PFSK-1 (cell line): ENCODE measurements around the gene LSM7.

ENCODE experiments used
- FOXP2 ChIP-seq: optimal IDR thresholded peaks from 2 replicates; pipeline ENCODE3; 2011; ENCODE audit warnings: borderline replicate concordance, control low read depth, inconsistent platforms; ENCODE audit not compliant: insufficient read depth; ENCODE audit errors: extremely low read length, extremely low read depth
- POLR2AphosphoS5 ChIP-seq: IDR thresholded peaks from 2 replicates; pipeline ENCODE4 v1.6.1; 2012; ENCODE audit warnings: low read depth, mild to moderate bottlenecking, control low read depth, low read length, moderate library complexity
- REST ChIP-seq, 2 experiments: IDR thresholded peaks; 2 replicates each; pipeline versions ENCODE4 v1.6.1 to v1.8.0; 2011 to 2012; ENCODE audit warnings: low read depth in 2 of 2, low read length in 2 of 2, control low read depth in 1 of 2, inconsistent platforms in 1 of 2, mild to moderate bottlenecking in 1 of 2, moderate library complexity in 1 of 2; ENCODE audit not compliant: insufficient read depth in 1 of 2
- SIN3A ChIP-seq: IDR thresholded peaks from 2 replicates; pipeline ENCODE4 v1.6.1; 2012; ENCODE audit warnings: mild to moderate bottlenecking, low read length, moderate library complexity, borderline replicate concordance; ENCODE audit not compliant: insufficient read depth
- TAF1 ChIP-seq: IDR thresholded peaks from 2 replicates; pipeline ENCODE4 v1.6.1; 2012; ENCODE audit warnings: low read length, control low read depth, borderline replicate concordance; ENCODE audit not compliant: insufficient read depth

GRCh38 chr19:2277138-2277537 lies 51.2 kb downstream of the LSM7 start:
- TF ChIP-seq POLR2AphosphoS5 (no peak), REST (IDR thresholded peaks at IDR 0.05; ENCODE audit: insufficient read depth in 1 of 2, low read depth in 2 of 2, low read length in 2 of 2) (no peak), TAF1 (no peak), FOXP2 (no peak), SIN3A (no peak)
